NCI-H2171 (cell line): ENCODE data around the gene STARD13.

Experiments
- DNase-seq: peaks from one replicate; lab custom pipeline; 2025; lab: John Stamatoyannopoulos, UW

The STARD13 gene

DNA sequence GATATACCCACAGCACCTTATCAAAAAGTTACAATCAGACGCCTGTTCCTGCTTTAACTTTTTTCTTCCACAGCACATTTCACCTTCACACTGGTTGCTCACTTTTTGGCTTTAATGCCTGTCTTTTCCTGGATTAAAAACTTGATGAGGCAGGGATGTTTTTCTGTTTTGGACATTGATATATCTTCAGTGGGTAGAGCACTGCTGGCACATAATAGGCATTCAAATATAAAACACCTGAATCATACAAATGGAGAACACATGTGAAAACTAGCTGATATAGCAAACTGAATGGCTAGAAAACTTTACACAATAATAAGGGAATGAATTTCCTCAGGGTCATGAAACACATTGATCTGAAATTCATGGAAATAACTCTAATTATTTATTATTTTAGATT lies 65.6 kb downstream of the STARD13 start:
- no peak for DNase-seq

- no peak for DNase-seq
These were observed 67.1 kb downstream of the STARD13 start for GRCh38 chr13:33218426-33218825.

DNA sequence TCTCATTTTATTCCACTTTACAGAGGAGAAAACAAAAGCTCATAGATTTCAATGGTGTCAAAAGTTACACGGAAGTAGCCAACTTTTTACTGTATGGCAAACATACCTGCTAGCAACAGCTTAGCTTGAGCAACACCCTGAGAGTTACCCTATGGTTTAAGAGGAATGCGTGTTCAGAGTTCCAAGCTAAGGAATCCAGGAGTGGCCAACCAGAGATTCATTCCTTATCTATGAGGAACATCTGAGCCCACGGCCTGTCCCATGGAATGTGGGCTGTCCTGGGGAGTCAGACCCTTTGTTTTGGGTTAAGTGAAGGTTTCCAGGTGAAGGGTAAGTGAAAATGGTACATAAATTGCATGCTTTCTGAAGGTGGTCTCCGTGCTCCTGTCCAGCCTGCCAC lies 67.5 kb downstream of the STARD13 start:
- no peak for DNase-seq

- DNase-seq = no peak
These were observed 68.3 kb downstream of the STARD13 start for GRCh38 chr13:33217256-33217655.

GRCh38 chr13:33213797-33214196 lies 71.8 kb downstream of the STARD13 start:
- no peak for DNase-seq

DNA sequence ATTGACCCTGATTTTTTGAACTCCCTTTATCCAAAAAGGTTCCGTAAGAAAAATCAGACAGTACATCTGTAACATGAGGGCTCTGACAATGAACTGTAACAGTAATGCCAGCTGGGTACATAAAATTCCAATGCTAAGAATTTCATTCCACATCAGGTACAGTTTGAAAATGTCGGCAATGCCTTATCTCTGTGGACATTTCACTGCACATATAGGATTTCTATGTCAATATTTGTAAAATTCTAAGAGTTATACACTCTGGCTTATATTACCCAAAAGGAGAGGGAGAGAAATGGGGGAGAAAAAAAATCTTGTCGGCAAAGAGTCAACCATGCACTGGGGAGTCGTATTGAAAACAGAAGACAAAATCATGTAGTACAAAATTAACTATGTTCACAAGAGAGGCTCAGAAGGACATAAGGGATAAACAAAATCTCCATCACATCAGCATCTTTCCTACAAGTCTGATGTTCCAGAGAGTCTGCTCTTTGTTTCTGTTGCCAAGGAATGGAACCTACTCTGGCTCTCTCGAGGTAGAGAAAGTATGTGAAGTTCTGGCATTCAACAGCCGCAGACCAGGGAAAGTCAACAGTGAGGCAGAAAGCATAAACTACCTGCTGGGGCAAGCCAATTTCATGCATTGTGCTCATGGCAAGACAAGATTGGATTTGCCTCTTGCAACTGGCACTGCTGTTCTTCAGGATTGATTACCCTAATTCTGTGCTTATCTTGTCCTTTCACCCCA lies 72.4 kb downstream of the STARD13 start:
- DNase-seq = no peak

DNA sequence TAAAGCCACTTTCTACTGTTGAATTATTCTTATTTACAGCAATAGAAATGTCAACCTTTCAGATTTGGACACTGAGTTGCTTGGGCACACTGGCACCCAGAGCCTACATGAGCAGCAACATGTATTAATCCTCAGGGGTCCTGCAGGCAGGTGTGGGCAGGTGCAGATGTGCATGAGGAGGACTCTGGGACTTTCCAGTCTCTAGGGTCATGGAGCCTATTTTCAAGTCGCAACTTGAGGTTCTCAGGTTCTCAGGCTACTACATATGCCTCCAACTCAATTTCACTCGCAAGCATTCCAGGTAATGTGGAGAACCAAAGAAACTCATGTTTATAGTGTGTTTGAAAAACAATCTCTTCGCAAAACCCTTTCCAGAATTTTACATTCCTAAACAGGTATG lies 73.2 kb downstream of the STARD13 start:
- DNase-seq = no peak

DNA sequence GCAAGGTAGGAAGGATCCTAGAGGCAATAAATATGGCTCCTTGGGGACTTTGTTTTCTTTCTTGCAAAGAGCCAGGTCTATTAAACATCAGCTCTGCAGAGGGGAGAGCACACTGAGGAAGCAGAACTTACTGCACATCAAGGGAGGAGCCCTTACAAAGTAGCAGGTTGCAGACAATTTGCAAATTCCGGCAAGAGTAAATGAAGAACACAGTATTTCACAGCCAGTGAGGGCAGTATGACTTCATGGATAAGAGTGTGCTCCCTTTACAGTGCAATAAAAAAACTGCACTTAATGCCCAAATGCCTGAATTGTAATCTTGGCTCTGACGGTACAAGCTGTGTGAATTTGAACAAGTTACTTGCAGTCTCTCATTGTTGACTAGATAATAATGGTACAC lies 75.5 kb downstream of the STARD13 start:
- DNase-seq = no peak

DNA sequence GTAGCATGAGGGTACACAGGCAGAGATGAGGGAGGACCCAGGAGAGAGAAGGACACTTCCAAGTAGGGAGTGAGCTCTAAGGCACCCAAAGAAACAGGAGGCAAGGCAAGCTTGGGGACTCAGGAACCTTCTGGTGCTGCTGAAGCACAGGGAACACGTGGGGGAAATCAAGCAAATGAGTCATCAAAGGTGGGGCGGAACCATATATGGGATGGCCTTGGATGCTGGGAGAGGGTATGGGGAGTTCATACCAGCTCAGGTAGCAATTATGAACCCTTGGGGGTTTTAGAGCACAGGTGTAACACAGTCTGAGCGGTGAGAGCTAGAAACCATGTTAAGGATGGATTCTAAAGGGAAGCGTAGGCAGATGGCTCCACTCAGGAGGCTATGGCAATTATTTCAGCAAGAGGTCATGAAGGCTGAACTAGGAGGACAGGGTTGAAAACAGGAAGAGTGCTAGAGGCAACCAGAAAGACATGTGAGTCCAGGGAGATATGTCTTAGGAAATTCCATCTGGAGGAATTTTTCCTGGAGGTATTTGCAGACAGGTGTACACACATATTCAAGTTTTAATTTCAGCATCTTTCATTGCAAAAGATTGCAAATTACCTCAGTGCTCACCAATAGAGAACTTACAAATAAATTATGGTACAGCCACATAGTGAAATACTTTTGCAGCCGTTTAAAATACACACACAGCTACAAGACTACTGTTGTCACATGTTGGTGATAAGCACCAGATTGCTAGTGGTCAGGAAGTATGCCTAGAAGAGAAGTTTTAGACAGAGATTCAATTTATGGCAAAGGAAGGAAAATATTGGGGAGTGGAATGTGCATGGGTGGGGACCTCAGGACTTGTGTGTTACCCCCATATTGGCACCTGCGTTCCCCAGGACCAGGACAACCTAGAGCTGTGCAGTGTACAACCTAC lies 77.0 kb downstream of the STARD13 start:
- no peak for DNase-seq

DNA sequence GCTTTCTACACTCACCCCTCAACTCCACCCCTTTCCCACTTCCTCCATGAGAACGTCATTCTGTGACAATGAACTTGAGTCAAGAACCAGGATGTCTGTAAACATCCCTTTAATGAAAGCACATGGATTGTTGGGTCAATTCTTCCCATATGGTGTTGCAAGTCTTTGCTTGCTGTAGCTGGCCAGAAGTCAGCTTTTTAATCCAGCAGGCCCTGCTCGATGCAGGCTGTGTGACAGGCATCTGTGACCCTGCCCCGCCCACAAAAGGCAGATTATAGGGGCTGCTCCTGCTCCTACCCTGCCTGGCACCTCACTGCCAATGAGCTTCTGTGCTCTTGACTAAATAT lies 78.0 kb downstream of the STARD13 start:
- DNase-seq = no peak

- DNase-seq = no peak
These were observed 78.5 kb downstream of the STARD13 start for GRCh38 chr13:33206945-33207614.

- DNase-seq = no peak
These were observed 79.1 kb downstream of the STARD13 start for GRCh38 chr13:33206425-33206824.

DNA sequence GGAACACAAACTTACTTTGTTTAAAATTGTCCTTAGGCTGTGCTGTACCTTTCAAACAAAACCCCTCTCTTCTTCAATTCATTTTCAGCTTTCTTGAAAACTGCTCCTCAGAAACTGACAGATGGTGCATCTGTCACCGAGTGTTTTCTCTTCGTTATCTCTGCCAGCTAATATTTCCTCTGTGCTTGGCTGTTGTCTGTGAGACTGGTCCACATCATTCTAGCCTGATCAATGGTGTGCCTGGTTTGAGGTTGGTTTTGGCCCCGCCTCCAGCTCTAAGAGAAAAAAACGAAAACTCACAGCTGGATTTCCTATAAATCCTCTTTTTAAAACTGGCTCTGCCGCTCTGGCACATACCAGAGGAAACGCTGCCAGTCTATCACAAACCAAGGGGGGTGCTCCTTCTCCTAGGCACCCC lies 79.7 kb downstream of the STARD13 start:
- DNase-seq = no peak

DNA sequence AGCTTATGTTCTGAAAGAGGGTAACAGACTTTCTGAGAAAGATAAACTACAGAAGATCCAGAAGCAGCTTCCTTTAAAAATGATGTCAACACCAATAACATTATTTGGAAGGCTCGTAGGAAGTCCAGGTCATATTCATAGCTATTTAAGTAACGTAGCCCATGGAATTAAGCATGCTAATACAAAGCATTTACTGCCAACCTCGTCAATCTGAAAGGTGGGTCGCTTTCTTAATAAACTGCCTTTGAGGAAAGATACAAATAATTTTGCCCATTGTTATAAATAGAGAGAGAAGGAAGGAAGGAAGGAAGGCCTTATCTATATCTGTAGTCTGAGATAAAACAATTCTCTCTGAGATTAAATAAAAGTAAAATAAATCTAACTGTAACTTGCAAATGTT lies 80.3 kb downstream of the STARD13 start:
- no peak for DNase-seq

DNA sequence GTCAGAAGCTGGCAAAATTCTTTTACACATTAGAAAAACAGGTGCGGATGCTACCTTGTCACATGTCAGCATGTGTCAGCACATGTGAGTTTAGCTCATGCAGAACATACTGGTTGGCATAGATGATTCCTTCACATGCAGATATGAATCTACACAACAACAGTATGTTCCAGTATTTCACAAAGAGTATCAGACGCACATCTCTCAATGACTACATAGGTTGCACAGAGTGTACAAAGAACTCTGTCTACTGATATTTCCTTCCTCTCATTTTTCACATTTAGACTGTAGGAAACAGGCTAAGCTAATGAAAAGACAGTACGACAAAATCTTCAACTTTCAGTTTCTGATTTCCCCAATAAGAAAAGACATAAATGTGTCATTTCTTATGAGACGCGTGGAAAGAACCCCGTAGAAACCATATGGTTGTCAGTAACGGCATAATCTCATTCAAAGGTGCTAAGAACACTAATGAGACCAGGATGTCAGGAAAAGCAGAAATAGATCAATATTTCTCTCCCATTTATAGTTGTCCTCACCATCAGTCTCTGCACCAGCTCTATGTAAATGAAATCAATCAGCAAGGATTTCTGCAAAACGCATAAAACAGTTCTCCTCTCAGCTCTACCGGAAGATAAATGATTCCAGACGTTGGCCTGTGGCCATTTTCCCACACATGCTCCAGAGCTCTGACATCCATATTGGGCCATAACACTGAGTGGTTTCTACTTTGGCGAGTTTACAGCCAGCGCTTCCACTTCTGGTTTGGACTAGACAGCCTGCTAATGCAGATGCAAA lies 81.2 kb downstream of the STARD13 start:
- no peak for DNase-seq

DNA sequence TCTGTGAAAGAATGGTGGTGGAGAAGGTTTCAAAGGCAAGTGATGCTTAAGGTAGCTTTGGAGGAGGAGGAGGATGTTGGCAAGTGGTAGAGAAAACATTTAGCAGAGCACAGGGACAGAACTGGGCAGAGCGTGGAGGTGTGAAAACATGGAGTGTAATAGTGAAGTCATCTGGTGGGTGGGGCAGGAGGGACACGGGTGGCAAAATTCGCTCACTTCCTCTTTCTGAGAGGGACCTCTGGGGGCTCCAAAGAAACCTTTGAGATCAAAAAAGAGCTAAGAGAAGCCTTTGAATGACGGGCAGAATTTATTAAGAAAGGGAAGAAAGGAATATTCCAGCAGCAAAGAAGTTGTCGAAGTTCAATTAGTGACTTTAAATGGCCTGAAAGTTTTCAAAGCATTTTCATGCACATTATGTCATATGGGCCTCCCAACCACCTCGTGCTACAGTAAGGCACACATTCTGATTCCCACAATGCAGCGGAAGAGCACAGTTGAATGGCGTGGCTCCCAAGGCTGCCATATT lies 82.8 kb downstream of the STARD13 start:
- no peak for DNase-seq

GRCh38 chr13:33201659-33202058 lies 83.9 kb downstream of the STARD13 start:
- no peak for DNase-seq

DNA sequence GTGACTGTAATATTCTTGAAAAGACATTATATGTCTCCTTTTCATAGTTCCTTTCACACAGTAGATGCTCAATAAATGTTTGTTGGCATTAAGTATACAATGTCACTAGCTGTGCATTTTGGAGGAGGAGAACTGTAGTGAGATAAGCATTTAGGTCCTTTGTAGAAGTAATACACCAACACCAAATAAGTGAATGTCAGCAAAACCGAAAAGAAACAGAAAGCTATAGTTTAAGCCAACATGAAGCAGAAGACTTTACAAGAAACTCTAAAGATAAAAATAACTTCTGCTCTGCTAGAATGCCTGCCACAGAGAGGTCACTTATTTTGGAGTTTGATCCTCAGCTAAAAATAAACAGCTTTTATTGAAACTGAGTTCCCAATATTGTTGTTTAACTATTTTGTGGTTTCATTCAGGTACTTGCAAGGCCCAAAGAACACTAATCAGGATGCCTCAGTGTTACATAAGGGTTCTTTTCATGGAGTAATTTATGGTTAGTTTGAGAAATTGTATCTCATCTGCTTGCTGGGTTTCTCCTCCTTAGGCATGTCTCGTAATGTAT lies 86.2 kb downstream of the STARD13 start:
- DNase-seq = no peak

DNA sequence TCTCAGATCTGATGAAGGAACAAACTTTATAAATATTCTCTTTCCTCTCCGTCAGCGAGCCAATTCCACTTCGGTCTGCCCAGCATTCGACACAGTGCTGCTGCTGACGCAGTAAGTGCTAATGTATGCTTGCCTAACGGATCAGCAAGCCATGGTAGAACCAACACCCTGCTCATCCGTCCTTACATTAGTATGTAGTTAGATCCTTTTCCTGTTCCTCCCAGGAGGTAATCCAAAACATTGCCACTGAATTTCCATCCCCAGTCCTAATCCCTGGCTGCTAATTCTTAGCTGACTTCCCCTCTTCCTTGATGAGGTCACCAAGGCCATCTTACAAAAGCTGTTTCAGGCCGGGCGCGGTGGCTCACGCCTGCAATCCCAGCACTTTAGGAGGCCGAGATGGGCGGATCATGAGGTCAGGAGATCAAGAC lies 88.0 kb downstream of the STARD13 start:
- DNase-seq = no peak

- DNase-seq = no peak
These were observed 88.8 kb downstream of the STARD13 start for GRCh38 chr13:33196767-33197166.

DNA sequence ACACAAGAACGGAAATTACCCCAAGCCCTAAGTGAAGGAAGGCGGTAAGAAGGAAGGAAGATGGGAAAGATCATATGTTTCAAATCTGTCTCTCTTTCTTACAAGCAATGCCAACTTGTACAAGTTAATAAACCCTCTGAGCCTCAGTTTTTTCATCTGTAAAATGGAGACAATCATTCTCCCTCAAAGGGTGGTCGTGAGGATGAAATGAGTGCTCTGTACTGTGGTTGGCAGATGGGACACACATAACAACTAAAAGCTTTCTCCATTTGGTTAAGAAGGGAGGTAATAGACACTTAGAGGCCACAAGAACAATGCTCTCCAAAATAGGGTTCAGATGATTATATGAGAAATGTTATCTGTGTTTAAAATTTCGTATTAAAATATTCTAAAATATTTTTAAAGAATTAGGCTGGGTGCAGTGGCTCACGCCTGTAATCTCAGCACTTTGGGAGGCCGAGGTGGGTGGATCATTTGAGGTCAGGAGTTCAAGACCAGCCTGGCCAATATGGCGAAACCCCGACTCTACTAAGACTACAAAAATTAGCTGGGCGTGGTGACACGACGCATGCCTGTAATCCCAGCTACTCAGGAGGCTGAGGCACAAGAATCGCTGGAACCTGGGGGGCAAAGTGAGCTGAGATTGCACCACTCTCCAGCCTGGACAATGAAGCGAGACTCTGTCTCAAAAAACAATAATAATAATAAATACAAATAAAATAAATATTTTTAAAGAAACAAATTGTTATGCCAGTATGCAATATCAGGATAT lies 89.7 kb downstream of the STARD13 start:
- DNase-seq = no peak
